Measurements from ENCODE around the gene PLCD1.

PLCD1 gene

GRCh38 chr3:38005076-38006020 lies 24.1 kb downstream of the PLCD1 start:
- WGBS, 2 donors (ENCODE audit: extremely low coverage in 2 of 2, insufficient read length in 2 of 2, insufficient replicate concordance in 1 of 2), result no CpG with 5 or more reads among the region's 15 CpGs
- Histone ChIP-seq H3K4me1 (ENCODE audit: control insufficient read depth in 2 of 2, insufficient read depth in 1 of 2, low read depth in 1 of 2, low read length in 2 of 2) (peaks cover 13 to 16% of the 10 kb centered on the region in 2 donors), H2BK12ac (ENCODE audit: low read length) (no peak overlapping the region), H3K23ac (ENCODE audit: low read depth, low read length, poor library complexity) (peak overlapping the region; percentile 76), H2AK5ac (ENCODE audit: low read depth, low read length) (peak overlapping the region; percentile 34), H3K79me1 (ENCODE audit: low read depth, low read length) (no peaks in the 10 kb centered on the region), H3K4me2 (ENCODE audit: insufficient read depth, low read length, poor library complexity, severe bottlenecking) (no peak overlapping the region), H3K9me3 (replicated peaks in 1 of 2; ENCODE audit: control insufficient read depth in 2 of 2, insufficient read depth in 1 of 2, low read depth in 1 of 2, low read length in 2 of 2) (no peaks in the 10 kb centered on the region), H3K9ac (ENCODE audit: low read depth, low read length, poor library complexity) (peak overlapping the region; percentile 60), H4K8ac (ENCODE audit: low read depth, low read length) (no peak overlapping the region), H3K27me3 (ENCODE audit: control insufficient read depth in 3 of 3, insufficient read depth in 3 of 3, low read depth in 1 of 3, low read length in 3 of 3) (peaks cover 0 to 2% (median 0%) of the 10 kb centered on the region in 3 experiments), H2AFZ (ENCODE audit: low read length) (no peak overlapping the region), H3K27ac (replicated peaks; ENCODE audit: low read length) (no peak overlapping the region), H3K4me3 (ENCODE audit: low read length in 2 of 2) (no peak overlapping the region), H3K18ac (ENCODE audit: low read length) (no peak overlapping the region), H2BK5ac (ENCODE audit: low read length) (peak overlapping the region; percentile 21), H4K91ac (ENCODE audit: low read depth, low read length, poor library complexity) (peak overlapping the region; percentile 0), H3K4ac (ENCODE audit: low read length) (no peak overlapping the region), H3K14ac (ENCODE audit: low read length) (peak overlapping the region; percentile 3), H2BK120ac (ENCODE audit: low read depth, low read length) (no peak overlapping the region), H2BK15ac (ENCODE audit: low read length) (no peak overlapping the region), H3K36me3 (replicated peaks in 1 of 2; ENCODE audit: control insufficient read depth in 2 of 2, insufficient read depth in 2 of 2, low read length in 2 of 2) (peaks cover 42 to 53% of the 10 kb centered on the region in 2 donors)
- DNase-seq (ENCODE audit: low spot score), result no peak

DNA sequence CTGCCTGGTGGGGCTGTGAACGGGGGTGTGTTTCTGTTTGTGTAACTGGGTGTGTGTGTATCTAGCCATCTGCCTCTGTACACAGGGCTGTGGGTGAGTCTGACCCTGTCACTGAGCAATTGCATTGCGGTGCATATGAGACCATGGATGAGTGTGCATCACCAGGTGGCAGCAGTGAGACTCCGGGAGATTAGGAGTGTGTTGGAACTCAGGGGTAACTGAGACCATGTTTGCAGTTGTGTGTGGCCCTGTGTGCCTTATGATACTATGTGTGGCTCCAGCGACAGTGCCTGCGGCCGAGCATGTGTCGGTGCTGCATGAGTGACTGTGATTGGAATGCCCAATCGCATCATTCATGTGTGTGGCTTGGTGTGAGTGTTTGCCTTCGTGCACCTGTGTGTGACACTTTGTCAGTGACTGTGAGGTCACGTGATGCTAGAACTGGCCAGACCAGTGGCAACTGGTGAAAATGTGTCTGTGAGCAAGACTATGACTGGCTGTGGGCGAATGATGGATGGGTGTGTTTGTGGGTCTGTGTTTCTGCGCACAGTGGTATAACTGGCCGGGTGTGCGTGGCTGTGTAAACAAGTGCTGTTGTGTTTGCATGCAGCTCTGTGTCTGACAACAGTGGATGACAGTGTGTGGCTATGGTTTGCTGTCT lies 24.9 kb downstream of the PLCD1 start:
- DNase-seq (ENCODE audit: low spot score), result no peak
- peak overlapping the region; percentile 20 for H2AK5ac ChIP-seq (ENCODE audit: low read depth, low read length)
- H3K18ac ChIP-seq (ENCODE audit: low read length), result no peak overlapping the region
- H2AFZ ChIP-seq (ENCODE audit: low read length), result no peak overlapping the region
- H3K27me3 ChIP-seq (ENCODE audit: control insufficient read depth in 3 of 3, insufficient read depth in 3 of 3, low read depth in 1 of 3, low read length in 3 of 3), result peaks cover 0 to 10% (median 0%) of the 10 kb centered on the region in 3 experiments
- no peak overlapping the region for H3K4me2 ChIP-seq (ENCODE audit: insufficient read depth, low read length, poor library complexity, severe bottlenecking)
- H3K27ac ChIP-seq (replicated peaks; ENCODE audit: low read length), result no peak overlapping the region
- no peaks in the 10 kb centered on the region for H3K79me1 ChIP-seq (ENCODE audit: low read depth, low read length)
- peak overlapping the region; percentile 0 for H4K91ac ChIP-seq (ENCODE audit: low read depth, low read length, poor library complexity)
- H3K4me3 ChIP-seq (ENCODE audit: low read length in 2 of 2), result peak overlapping the region in 1 of 2 donors; percentile 21
- no CpG with 5 or more reads among the region's 14 CpGs for WGBS, 2 donors (ENCODE audit: extremely low coverage in 2 of 2, insufficient read length in 2 of 2, insufficient replicate concordance in 1 of 2)
- no peak overlapping the region for H2BK5ac ChIP-seq (ENCODE audit: low read length)
- H4K8ac ChIP-seq (ENCODE audit: low read depth, low read length), result no peak overlapping the region
- H3K36me3 ChIP-seq (replicated peaks in 1 of 2; ENCODE audit: control insufficient read depth in 2 of 2, insufficient read depth in 2 of 2, low read length in 2 of 2), result peaks cover 36 to 45% of the 10 kb centered on the region in 2 donors
- peak overlapping the region; percentile 86 for H2BK15ac ChIP-seq (ENCODE audit: low read length)
- peak overlapping the region; percentile 76 for H3K23ac ChIP-seq (ENCODE audit: low read depth, low read length, poor library complexity)
- H3K14ac ChIP-seq (ENCODE audit: low read length), result peak overlapping the region; percentile 3
- no peaks in the 10 kb centered on the region for H3K9me3 ChIP-seq (replicated peaks in 1 of 2; ENCODE audit: control insufficient read depth in 2 of 2, insufficient read depth in 1 of 2, low read depth in 1 of 2, low read length in 2 of 2)
- H2BK120ac ChIP-seq (ENCODE audit: low read depth, low read length), result no peak overlapping the region
- peak overlapping the region; percentile 60 for H3K9ac ChIP-seq (ENCODE audit: low read depth, low read length, poor library complexity)
- H3K4ac ChIP-seq (ENCODE audit: low read length), result no peak overlapping the region
- peak overlapping the region; percentile 30 for H2BK12ac ChIP-seq (ENCODE audit: low read length)
- H3K4me1 ChIP-seq (ENCODE audit: control insufficient read depth in 2 of 2, insufficient read depth in 1 of 2, low read depth in 1 of 2, low read length in 2 of 2), result peaks cover 13 to 18% of the 10 kb centered on the region in 2 donors

DNA sequence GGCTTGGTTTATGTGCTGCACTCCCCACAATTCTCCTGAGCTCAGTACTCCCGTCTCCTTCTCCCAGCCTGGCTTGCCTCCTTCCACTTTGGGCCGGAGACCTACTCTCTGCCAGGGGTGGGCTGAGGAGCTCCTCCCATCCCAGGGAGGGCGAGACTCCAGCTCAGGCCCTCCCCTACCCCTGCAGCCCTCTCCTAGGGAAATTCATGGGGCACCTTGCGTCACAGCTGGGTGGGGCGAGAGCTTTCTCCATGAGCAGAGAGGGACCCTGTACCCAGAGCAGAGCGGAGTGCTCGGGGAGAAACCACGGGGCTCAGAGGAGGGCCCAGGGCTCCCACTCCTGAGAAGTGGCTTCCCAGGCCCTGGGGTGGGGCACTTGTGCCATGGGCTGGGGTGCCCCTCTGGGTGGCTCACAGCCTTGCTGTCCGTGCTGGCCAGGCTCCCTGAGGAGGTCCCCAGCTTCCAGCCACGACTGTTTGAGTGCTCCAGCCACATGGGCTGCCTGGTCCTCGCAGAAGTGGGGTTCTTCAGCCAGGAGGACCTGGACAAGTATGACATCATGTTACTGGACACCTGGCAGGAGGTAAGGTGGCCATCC lies 25.5 kb downstream of the PLCD1 start:
- no peak overlapping the region for H2AFZ ChIP-seq (ENCODE audit: low read length)
- H3K18ac ChIP-seq (ENCODE audit: low read length), result peak overlapping the region; percentile 78
- peak overlapping the region; percentile 75 for H2BK12ac ChIP-seq (ENCODE audit: low read length)
- H2BK120ac ChIP-seq (ENCODE audit: low read depth, low read length), result no peak overlapping the region
- peaks cover 35 to 39% of the 10 kb centered on the region in 2 donors for H3K36me3 ChIP-seq (replicated peaks in 1 of 2; ENCODE audit: control insufficient read depth in 2 of 2, insufficient read depth in 2 of 2, low read length in 2 of 2)
- peaks cover 0 to 14% (median 0%) of the 10 kb centered on the region in 3 experiments for H3K27me3 ChIP-seq (ENCODE audit: control insufficient read depth in 3 of 3, insufficient read depth in 3 of 3, low read depth in 1 of 3, low read length in 3 of 3)
- no peaks in the 10 kb centered on the region for H3K79me1 ChIP-seq (ENCODE audit: low read depth, low read length)
- peak overlapping the region; percentile 86 for H2BK15ac ChIP-seq (ENCODE audit: low read length)
- peak overlapping the region; percentile 76 for H2BK5ac ChIP-seq (ENCODE audit: low read length)
- no peak overlapping the region for H3K27ac ChIP-seq (replicated peaks; ENCODE audit: low read length)
- H3K14ac ChIP-seq (ENCODE audit: low read length), result no peak overlapping the region
- no peaks in the 10 kb centered on the region for H3K9me3 ChIP-seq (replicated peaks in 1 of 2; ENCODE audit: control insufficient read depth in 2 of 2, insufficient read depth in 1 of 2, low read depth in 1 of 2, low read length in 2 of 2)
- H3K23ac ChIP-seq (ENCODE audit: low read depth, low read length, poor library complexity), result no peak overlapping the region
- H3K9ac ChIP-seq (ENCODE audit: low read depth, low read length, poor library complexity), result peak overlapping the region; percentile 7
- H2AK5ac ChIP-seq (ENCODE audit: low read depth, low read length), result peak overlapping the region; percentile 92
- H3K4me3 ChIP-seq (ENCODE audit: low read length in 2 of 2), result peak overlapping the region in 1 of 2 donors; percentile 7
- no peak overlapping the region for H3K4me2 ChIP-seq (ENCODE audit: insufficient read depth, low read length, poor library complexity, severe bottlenecking)
- no peak overlapping the region for H4K91ac ChIP-seq (ENCODE audit: low read depth, low read length, poor library complexity)
- DNase-seq (ENCODE audit: low spot score), result no peak
- no peak overlapping the region for H4K8ac ChIP-seq (ENCODE audit: low read depth, low read length)
- peaks cover 15 to 18% of the 10 kb centered on the region in 2 donors for H3K4me1 ChIP-seq (ENCODE audit: control insufficient read depth in 2 of 2, insufficient read depth in 1 of 2, low read depth in 1 of 2, low read length in 2 of 2)
- no CpG with 5 or more reads among the region's 11 CpGs for WGBS, 2 donors (ENCODE audit: extremely low coverage in 2 of 2, insufficient read length in 2 of 2, insufficient replicate concordance in 1 of 2)
- H3K4ac ChIP-seq (ENCODE audit: low read length), result no peak overlapping the region
